ENCODE measurements around the gene ZBTB26.

DNA sequence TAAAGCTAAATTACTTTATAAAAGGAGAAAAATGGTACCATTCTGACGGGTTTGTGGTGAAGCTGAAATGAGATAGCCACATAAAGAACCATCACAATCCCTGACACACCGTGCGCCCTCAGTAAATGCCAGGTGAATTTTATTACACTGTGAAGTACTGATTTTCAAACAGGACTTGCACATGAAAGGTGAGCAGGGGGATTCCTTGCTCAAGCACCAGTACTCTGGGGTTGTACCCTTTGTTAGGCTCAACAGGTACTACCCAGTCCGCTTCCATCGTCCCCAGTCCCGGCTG is 9.1 kb upstream of the ZBTB26 start:
- TF ChIP-seq, protein P1, sequence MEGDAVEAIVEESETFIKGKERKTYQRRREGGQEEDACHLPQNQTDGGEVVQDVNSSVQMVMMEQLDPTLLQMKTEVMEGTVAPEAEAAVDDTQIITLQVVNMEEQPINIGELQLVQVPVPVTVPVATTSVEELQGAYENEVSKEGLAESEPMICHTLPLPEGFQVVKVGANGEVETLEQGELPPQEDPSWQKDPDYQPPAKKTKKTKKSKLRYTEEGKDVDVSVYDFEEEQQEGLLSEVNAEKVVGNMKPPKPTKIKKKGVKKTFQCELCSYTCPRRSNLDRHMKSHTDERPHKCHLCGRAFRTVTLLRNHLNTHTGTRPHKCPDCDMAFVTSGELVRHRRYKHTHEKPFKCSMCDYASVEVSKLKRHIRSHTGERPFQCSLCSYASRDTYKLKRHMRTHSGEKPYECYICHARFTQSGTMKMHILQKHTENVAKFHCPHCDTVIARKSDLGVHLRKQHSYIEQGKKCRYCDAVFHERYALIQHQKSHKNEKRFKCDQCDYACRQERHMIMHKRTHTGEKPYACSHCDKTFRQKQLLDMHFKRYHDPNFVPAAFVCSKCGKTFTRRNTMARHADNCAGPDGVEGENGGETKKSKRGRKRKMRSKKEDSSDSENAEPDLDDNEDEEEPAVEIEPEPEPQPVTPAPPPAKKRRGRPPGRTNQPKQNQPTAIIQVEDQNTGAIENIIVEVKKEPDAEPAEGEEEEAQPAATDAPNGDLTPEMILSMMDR (IDR thresholded peaks at IDR 0.05): no peak
- TF ChIP-seq POLR2AphosphoS5 (IDR thresholded peaks at IDR 0.05): no peak

Measured in gastroesophageal sphincter (tissue), 3 donors.